HFFc6 (cell line): ENCODE data around the gene COMMD1. TPM values are rescaled to one million over a fixed set of nuclear protein-coding genes. Genes with fewer than 3 reads are reported as not detected.

ENCODE experiments used
- DNase-seq: peaks from one replicate; pipeline ENCODE4 v3.0.0-alpha.2; 2018
- H3K27ac Mint-ChIP-seq: 2 replicates; pipeline ENCODE4 v1.8.0; 2020; ENCODE audit warnings: mild to moderate bottlenecking, mixed read lengths
- H3K27me3 Mint-ChIP-seq: 2 replicates; pipeline ENCODE4 v1.8.0; 2021; ENCODE audit warnings: mild to moderate bottlenecking, moderate library complexity, mixed read lengths; ENCODE audit not compliant: insufficient read depth
- H3K36me3 Mint-ChIP-seq: 2 replicates; pipeline ENCODE4 v1.8.0; 2021; ENCODE audit warnings: low read depth, mixed read lengths
- H3K4me1 Mint-ChIP-seq: 2 replicates; pipeline ENCODE4 v1.8.0; 2020; ENCODE audit warnings: low read depth, mixed read lengths
- H3K4me3 Mint-ChIP-seq: 2 replicates; pipeline ENCODE4 v1.8.0; 2020; ENCODE audit warnings: mild to moderate bottlenecking, moderate library complexity, mixed read lengths
- H3K9me3 Mint-ChIP-seq: 2 replicates; pipeline ENCODE4 v1.8.0; 2020; ENCODE audit warnings: mild to moderate bottlenecking, mixed read lengths
- total RNA-seq, 6 experiments: library from RNA; stranded (reverse); fragmentation: NEBNext Ultra II Directional; extraction: Animal tissue kit (Norgen Biotek cat#: 25700); gene quantifications; 2 replicates in 1 of 6; 3 replicates in 5 of 6; pipeline ENCODE4 v1.2.3, GENCODE V29; 2021
- TF ChIP-seq, protein P1 (sequence below): fragments of 200-600 bp; sonication (generic); IDR thresholded peaks from 2 replicates; pipeline ENCODE4 v1.5.0; 2021; ENCODE audit warnings: antibody characterized with exemption, mild to moderate bottlenecking

Gene COMMD1
- total RNA-seq, 6 experiments from 2014 or later: 41.1 to 53.6 (median 48.3) TPM

DNA sequence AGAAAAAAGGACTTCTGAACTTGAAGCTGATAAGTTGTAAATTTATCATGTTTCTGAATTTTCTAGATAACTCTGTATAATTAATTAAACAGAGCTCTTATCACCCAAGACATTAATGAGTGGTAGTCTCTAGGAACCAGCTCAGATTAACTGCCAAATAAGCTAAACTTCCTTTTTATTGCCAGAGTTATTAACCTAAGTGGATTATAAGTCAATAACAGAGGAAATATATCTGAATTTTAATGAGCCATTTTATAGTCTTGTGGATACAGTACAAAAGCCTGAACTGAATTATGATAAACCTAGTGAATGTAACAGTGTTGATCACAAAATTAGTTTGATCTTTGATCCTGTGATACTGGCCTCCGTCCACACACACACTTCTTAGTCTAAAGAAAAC is 111.5 kb downstream of the COMMD1 start:
- no peaks in the 10 kb centered on the region for H3K9me3 Mint-ChIP-seq

DNA sequence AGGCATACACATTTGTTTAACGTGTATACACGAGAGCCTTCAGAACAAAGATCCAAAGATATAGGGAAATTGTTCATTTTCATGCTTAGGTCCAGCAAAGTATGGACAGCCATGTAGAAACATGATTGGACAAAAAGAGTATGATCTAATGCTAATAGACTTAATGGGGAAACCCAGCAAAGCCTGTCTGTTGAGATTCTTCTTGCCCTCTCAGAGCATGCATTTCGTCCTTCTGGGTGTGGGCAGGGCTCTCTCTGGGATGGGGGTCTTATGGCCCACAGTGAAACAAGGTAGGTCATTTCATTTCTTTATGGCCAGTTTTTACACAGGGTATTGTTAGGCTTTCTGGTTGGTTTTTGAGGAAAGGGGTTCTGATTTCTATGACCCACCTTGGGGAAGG is 124.4 kb downstream of the COMMD1 start:
- DNase-seq: no peak
- Mint-ChIP-seq H3K27ac (no peak overlapping the region), H3K27me3 (0 out of 2 replicates have a peak, but pooled peaks cover 1% of the 10 kb centered on the region), H3K9me3 (no peaks in the 10 kb centered on the region), H3K36me3 (no peaks in the 10 kb centered on the region; the same call in 1 of the 2 replicates), H3K4me3 (no peak overlapping the region), H3K4me1 (peaks cover 16% of the 10 kb centered on the region)
- TF ChIP-seq, protein P1, sequence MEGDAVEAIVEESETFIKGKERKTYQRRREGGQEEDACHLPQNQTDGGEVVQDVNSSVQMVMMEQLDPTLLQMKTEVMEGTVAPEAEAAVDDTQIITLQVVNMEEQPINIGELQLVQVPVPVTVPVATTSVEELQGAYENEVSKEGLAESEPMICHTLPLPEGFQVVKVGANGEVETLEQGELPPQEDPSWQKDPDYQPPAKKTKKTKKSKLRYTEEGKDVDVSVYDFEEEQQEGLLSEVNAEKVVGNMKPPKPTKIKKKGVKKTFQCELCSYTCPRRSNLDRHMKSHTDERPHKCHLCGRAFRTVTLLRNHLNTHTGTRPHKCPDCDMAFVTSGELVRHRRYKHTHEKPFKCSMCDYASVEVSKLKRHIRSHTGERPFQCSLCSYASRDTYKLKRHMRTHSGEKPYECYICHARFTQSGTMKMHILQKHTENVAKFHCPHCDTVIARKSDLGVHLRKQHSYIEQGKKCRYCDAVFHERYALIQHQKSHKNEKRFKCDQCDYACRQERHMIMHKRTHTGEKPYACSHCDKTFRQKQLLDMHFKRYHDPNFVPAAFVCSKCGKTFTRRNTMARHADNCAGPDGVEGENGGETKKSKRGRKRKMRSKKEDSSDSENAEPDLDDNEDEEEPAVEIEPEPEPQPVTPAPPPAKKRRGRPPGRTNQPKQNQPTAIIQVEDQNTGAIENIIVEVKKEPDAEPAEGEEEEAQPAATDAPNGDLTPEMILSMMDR: no peak

More for the DNA sequence above, 111.5 kb downstream of the COMMD1 start:
- Mint-ChIP-seq H3K4me3 (no peak overlapping the region), H3K27me3 (no peaks in the 10 kb centered on the region), H3K4me1 (no peaks in the 10 kb centered on the region), H3K36me3 (no peaks in the 10 kb centered on the region), H3K27ac (no peak overlapping the region)
- DNase-seq: no peak
- TF ChIP-seq, protein P1: no peak

DNA sequence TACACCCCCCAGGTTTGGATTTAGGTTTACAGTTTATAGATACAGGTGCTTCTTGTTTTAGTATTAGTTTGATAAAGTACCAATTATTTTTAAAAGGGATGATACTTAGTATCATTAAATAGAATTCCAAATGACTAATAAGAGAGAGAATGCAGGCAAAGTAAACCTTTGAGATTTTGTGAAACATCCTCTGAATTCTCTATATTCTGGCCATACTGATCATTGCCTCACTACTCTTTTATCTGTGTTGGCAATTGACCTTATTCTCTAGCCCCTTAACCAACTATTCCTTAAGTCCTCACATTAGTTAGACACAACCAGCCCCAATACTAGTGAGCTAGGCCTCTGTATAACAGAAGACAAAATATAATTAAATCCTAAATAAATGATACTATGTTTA is 125.4 kb downstream of the COMMD1 start:
- no peak for DNase-seq
- H3K27ac Mint-ChIP-seq: no peak overlapping the region
- peaks cover 16% of the 10 kb centered on the region for H3K4me1 Mint-ChIP-seq
- TF ChIP-seq, protein P1: no peak
- H3K4me3 Mint-ChIP-seq: no peak overlapping the region
- 0 out of 2 replicates have a peak, but pooled peaks cover 1% of the 10 kb centered on the region for H3K27me3 Mint-ChIP-seq
- no peaks in the 10 kb centered on the region for H3K9me3 Mint-ChIP-seq
- H3K36me3 Mint-ChIP-seq: no peaks in the 10 kb centered on the region; the same call in 1 of the 2 replicates

DNA sequence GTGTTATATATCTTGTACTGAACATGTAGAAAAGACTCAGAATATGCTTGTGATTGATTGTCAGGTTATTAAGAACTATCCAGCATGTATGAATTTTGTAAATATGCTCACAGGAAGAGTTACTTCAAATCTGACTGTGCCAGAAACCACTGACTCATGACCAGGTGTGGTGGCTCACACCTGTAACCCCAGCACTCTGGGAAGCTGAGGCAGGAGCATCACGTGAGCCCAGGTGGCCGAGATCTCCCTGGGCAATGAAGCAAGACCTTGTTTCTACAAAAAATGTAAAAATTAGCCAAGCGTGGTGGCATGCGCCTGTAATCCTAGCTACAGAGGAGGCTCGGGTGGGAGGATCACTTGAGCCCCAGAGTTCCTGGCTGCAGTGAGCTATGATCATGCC is 126.6 kb downstream of the COMMD1 start:
- 0 out of 2 replicates have a peak, but pooled peaks cover 1% of the 10 kb centered on the region for H3K27me3 Mint-ChIP-seq
- H3K9me3 Mint-ChIP-seq: no peaks in the 10 kb centered on the region
- H3K4me1 Mint-ChIP-seq: peaks cover 16% of the 10 kb centered on the region
- no peak overlapping the region for H3K27ac Mint-ChIP-seq
- TF ChIP-seq, protein P1: no peak
- DNase-seq: no peak
- no peak overlapping the region for H3K4me3 Mint-ChIP-seq
- no peaks in the 10 kb centered on the region for H3K36me3 Mint-ChIP-seq

DNA sequence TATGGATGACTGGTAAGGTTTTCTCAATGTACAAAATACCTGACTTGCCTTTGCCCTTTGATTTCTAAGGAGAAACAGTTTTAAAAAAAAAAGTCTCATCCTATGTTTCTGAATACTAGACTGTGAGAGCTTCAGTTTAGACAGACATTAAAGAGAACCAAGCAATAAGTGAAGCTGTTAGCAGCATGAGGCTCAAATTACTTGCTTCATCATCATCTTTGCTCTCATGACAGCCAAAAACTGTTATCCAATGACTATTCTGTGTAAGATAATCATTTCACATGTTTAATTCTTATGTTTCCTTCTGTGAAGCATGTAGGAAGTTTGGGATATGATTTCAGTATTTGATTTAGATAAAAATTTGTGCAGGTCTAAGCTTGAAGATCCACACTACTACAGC is 129.2 kb downstream of the COMMD1 start:
- Mint-ChIP-seq H3K27me3 (0 out of 2 replicates have a peak, but pooled peaks cover 4% of the 10 kb centered on the region), H3K4me3 (no peak overlapping the region), H3K36me3 (no peaks in the 10 kb centered on the region), H3K4me1 (peaks cover 25% of the 10 kb centered on the region), H3K9me3 (no peaks in the 10 kb centered on the region), H3K27ac (no peak overlapping the region)
- no peak for DNase-seq
- TF ChIP-seq, protein P1: no peak

DNA sequence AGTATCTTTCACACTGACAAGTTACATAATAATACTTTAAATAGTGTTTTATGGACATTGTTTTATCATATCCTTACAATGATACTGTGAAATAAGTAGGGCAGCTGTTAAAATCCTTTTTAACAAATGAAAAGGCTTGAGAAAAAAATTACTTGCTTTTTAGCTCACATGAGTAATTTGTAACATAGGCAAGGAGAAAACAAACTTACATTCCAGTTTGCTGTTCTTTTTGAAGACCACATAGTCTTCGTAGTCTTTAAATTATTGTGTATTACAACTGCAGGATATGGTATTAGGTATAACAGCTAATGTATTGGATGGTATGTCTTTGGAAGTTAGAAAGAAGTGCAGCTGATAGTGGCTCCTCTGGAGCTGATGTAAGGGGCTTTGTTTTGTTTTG is 130.8 kb downstream of the COMMD1 start:
- DNase-seq: no peak
- Mint-ChIP-seq H3K4me3 (no peak overlapping the region), H3K27me3 (0 out of 2 replicates have a peak, but pooled peaks cover 4% of the 10 kb centered on the region), H3K4me1 (peaks cover 17% of the 10 kb centered on the region), H3K27ac (no peak overlapping the region), H3K9me3 (no peaks in the 10 kb centered on the region), H3K36me3 (no peaks in the 10 kb centered on the region)
- TF ChIP-seq, protein P1: no peak
